Measurements from ENCODE around the gene SOX2.

SOX2 gene

DNA sequence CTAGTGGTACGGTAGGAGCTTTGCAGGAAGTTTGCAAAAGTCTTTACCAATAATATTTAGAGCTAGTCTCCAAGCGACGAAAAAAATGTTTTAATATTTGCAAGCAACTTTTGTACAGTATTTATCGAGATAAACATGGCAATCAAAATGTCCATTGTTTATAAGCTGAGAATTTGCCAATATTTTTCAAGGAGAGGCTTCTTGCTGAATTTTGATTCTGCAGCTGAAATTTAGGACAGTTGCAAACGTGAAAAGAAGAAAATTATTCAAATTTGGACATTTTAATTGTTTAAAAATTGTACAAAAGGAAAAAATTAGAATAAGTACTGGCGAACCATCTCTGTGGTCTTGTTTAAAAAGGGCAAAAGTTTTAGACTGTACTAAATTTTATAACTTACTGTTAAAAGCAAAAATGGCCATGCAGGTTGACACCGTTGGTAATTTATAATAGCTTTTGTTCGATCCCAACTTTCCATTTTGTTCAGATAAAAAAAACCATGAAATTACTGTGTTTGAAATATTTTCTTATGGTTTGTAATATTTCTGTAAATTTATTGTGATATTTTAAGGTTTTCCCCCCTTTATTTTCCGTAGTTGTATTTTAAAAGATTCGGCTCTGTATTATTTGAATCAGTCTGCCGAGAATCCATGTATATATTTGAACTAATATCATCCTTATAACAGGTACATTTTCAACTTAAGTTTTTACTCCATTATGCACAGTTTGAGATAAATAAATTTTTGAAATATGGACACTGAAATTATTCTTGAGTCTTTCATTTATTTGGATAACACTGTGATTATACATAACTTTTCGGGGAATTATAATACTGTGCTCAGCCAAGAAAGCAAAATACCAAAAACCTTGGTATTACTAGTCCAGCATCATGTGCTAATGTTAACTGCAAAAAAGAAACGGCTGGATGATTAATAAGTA is 2.2 kb downstream of the SOX2 start:
- DNase-seq (ENCODE audit: low read depth) = no peak
- TF ChIP-seq, protein P1, sequence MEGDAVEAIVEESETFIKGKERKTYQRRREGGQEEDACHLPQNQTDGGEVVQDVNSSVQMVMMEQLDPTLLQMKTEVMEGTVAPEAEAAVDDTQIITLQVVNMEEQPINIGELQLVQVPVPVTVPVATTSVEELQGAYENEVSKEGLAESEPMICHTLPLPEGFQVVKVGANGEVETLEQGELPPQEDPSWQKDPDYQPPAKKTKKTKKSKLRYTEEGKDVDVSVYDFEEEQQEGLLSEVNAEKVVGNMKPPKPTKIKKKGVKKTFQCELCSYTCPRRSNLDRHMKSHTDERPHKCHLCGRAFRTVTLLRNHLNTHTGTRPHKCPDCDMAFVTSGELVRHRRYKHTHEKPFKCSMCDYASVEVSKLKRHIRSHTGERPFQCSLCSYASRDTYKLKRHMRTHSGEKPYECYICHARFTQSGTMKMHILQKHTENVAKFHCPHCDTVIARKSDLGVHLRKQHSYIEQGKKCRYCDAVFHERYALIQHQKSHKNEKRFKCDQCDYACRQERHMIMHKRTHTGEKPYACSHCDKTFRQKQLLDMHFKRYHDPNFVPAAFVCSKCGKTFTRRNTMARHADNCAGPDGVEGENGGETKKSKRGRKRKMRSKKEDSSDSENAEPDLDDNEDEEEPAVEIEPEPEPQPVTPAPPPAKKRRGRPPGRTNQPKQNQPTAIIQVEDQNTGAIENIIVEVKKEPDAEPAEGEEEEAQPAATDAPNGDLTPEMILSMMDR (IDR thresholded peaks at IDR 0.05; ENCODE audit: low read length, missing control alignments) = no peak

DNA sequence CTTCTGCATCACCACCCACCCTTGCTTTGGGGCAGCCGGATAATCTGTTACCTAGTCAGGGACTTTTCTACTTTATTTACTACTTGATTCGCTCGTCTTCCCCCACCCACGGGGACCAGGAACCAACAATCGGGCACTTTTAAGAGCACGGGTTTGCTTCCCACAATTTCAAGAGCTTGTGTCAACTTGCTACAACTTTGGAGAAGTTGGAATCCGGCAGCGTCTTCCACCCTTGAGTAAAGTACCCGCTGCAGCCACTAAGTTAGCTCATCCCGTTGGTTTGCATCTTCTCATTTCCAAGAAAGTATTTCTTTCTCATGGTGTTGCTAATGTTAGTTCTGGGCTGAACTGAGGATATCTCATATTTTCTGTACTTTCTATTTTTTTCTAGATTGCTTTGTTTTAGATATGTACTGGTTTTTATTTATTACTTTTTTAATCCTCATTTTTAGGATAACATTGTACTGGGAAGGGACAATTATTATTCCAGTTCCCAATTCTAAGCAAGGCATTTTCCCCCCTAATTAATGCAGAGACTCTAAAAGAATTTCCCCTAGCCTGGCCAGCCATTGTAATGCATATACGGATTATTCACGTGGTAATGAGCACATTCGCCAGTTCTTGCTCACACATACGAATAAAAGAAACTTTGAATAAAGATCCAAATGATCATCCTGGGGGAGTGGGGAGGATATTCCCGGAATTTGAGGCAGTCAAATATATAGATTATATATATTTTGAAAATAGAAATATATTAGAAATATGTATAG is 4.0 kb downstream of the SOX2 start:
- no peak overlapping the region for H3K4me3 ChIP-seq (replicated peaks; ENCODE audit: low read depth, low read length)
- no peak for DNase-seq (ENCODE audit: low read depth)
- TF ChIP-seq, protein P1 (IDR thresholded peaks at IDR 0.05; ENCODE audit: low read length, missing control alignments) = no peak

More for the DNA sequence above, 2.2 kb downstream of the SOX2 start:
- no peak overlapping the region for H3K4me3 ChIP-seq (replicated peaks; ENCODE audit: low read depth, low read length)

DNA sequence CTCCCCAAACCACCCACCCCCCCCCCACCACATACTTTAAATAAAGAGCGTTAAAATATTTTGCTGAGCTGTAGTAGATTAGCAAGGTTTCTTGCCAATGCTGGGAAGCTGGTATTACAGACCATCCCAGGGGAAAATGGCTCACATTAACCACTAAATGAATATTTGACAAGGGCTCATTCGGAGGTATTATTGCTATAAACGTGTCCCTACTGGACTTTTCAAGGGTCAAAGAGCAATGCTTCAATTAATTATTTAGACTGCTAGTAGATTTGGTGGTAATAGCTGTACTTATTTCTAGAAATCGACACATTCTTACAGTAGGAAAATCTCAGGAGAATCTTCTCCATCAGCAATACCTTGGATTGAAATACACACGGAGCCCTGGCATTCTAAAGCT is 5.2 kb downstream of the SOX2 start:
- TF ChIP-seq, protein P1 (IDR thresholded peaks at IDR 0.05; ENCODE audit: low read length, missing control alignments) = no peak
- no peak for DNase-seq (ENCODE audit: low read depth)
- H3K4me3 ChIP-seq (replicated peaks; ENCODE audit: low read depth, low read length) = no peak overlapping the region

DNA sequence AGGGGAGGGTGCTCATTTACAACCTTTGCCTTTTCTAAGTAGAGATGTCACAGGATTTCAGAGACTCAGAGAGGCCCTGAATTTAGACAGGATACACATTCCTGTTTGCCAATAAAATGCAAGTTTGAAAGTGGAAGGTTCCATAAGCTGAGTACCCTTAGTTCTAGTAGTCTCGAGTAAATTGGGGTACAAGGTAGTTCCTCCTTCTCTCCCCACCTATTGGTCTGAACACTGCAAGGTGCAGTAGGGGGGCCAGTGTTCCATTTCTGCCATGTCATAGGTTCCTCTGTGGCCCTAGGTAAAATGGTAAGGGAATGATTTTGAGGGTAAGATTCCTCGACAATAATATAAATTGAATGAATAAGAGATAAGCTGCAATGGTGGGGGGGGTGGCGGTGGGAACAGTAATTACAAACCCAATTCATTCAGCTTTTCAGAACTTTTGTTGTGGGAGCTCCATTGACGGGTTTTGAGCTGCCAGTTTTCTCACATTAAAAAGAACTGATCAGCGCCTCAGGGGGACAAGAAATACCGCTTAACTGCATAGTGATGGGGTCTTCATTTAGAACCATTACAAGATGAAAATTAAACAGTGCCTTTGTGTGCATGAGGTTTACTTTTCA is 5.9 kb downstream of the SOX2 start:
- H3K4me3 ChIP-seq (replicated peaks; ENCODE audit: low read depth, low read length) = no peak overlapping the region
- TF ChIP-seq, protein P1 (IDR thresholded peaks at IDR 0.05; ENCODE audit: low read length, missing control alignments) = no peak
- DNase-seq (ENCODE audit: low read depth) = no peak

DNA sequence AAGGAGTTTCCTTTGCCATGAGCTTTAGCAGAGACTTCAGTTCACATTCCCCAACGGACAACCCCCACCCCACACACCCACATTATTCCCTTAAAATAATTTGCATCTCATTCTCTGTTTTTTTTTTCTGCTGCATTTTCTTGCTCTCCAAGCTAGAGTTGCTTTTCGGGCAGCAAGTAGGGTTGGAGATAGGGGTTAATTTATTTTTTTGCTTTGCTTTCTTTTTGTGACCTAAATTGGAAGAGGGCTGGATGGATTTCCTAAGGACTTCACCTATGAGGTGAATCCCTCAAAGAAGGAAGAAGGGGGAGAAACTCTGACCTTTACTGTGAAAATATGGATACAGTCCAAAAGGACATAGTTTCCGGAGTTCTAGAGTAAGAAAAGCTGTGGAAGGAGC is 6.6 kb downstream of the SOX2 start:
- no peak overlapping the region for H3K4me3 ChIP-seq (replicated peaks; ENCODE audit: low read depth, low read length)
- no peak for DNase-seq (ENCODE audit: low read depth)
- TF ChIP-seq, protein P1 (IDR thresholded peaks at IDR 0.05; ENCODE audit: low read length, missing control alignments) = no peak

DNA sequence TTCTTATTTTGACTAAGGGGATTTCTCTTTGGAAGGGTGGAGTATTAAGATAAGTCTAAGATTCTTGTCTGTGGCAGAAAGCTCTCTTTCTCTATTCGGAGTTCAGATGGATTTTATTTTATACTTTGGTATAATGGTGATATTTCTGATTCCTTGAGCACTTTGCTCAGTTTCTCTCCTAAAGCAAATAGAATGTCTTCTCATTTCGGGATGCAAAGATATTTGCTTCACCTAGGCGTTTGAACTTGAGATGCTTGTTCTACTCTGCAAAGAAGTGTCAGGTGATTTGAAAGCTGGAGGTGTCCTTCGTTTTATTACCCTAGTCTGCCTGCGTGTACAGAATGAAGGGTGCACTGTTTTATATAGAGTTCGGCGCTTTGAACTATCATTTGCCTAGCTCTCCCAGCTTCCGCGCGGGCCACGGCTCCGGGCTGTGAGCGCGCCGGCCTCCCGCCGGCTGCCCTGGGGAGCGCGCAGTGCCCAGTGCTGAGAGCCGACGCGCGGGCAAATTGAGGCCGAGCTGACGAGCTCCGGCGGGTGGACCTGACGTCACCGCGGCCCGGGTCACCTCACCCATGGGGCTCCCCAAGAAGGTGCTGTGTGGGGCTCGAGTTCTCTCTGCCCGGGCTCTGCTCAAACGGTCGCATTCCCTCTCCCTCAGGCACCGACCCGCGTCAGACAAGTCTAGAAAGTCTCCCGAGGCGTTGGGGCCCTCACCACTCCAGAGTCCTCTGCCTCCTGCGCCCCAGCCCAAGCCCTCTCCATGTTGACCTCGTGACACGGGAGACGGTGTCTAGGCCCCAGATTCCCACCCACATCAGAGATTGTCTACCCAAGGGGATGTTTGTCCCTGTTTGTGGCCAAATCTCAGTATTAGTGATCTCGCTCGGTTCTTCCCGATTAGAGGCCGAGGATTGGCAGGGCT is 7.5 kb downstream of the SOX2 start:
- H3K4me3 ChIP-seq (replicated peaks; ENCODE audit: low read depth, low read length) = no peak overlapping the region
- TF ChIP-seq, protein P1 (IDR thresholded peaks at IDR 0.05; ENCODE audit: low read length, missing control alignments) = no peak
- no peak for DNase-seq (ENCODE audit: low read depth)
